Mesothelial cell of epicardium (in vitro differentiated cells): ENCODE data around the gene NEUROD2. TPM values are rescaled to one million over a fixed set of nuclear protein-coding genes. Genes with fewer than 3 reads are reported as not detected.
A peak's percentile ranks its signal among the peaks of the same experiment; 100 is the strongest.

Experiments used
- DNase-seq, 2 experiments: peaks; one replicate each; pipeline ENCODE4 v3.0.0; 2021; ENCODE audit warnings: low spot score in 2 of 2; ENCODE audit not compliant: unreplicated experiment in 2 of 2
- H3K27ac Mint-ChIP-seq: 2 replicates; pipeline ENCODE4 v1.8.0; 2021; ENCODE audit warnings: mixed read lengths
- H3K27me3 Mint-ChIP-seq: 2 replicates; pipeline ENCODE4 v1.8.0; 2021; ENCODE audit warnings: low read depth, mixed read lengths
- H3K36me3 Mint-ChIP-seq: 2 replicates; pipeline ENCODE4 v1.8.0; 2021; ENCODE audit warnings: mixed read lengths
- H3K4me1 Mint-ChIP-seq: 2 replicates; pipeline ENCODE4 v1.8.0; 2021; ENCODE audit warnings: mixed read lengths
- H3K4me3 Mint-ChIP-seq: 2 replicates; pipeline ENCODE4 v1.8.0; 2021; ENCODE audit warnings: mild to moderate bottlenecking, moderate library complexity, mixed read lengths
- H3K9me3 Mint-ChIP-seq: 2 replicates; pipeline ENCODE4 v1.8.0; 2021; ENCODE audit warnings: mixed read lengths
- total RNA-seq: library from RNA; stranded (reverse); gene quantifications from 3 replicates; pipeline ENCODE4 v1.2.1, GENCODE V29; 2021
- TF ChIP-seq, protein P1 (sequence below): fragments of 200-600 bp; sonication (generic); IDR thresholded peaks from one replicate; pipeline ENCODE4 v1.5.0; 2021; ENCODE audit warnings: antibody characterized with exemption; ENCODE audit not compliant: unreplicated experiment

Gene NEUROD2
- total RNA-seq, 1 donor from 2014 or later = not detected

DNA sequence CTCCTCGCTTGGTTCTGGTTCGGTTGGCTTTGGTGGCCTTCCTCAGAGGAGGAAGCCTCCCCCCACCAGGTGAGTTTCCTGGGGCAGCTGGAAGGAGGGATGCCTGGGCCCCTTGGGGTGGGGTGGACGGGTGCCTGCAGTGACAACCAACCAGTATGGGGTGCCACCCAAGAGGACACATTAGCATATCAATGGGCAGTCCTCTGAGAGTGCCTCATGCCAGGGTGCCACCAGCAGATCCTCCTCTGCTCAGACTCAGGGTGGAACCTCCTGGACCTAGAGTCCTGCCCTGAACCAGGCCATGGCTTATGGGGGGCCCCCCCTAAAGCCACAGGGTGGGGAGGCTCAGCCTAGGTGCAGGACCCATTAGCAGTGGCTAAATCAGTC lies 21.8 kb upstream of the NEUROD2 start:
- Mint-ChIP-seq H3K4me1 (peaks cover 28% of the 10 kb centered on the region), H3K27ac (no peak overlapping the region), H3K4me3 (no peak overlapping the region), H3K9me3 (no peaks in the 10 kb centered on the region), H3K27me3 (peaks cover 67% of the 10 kb centered on the region), H3K36me3 (no peaks in the 10 kb centered on the region)
- DNase-seq = no peak
- TF ChIP-seq, protein P1, sequence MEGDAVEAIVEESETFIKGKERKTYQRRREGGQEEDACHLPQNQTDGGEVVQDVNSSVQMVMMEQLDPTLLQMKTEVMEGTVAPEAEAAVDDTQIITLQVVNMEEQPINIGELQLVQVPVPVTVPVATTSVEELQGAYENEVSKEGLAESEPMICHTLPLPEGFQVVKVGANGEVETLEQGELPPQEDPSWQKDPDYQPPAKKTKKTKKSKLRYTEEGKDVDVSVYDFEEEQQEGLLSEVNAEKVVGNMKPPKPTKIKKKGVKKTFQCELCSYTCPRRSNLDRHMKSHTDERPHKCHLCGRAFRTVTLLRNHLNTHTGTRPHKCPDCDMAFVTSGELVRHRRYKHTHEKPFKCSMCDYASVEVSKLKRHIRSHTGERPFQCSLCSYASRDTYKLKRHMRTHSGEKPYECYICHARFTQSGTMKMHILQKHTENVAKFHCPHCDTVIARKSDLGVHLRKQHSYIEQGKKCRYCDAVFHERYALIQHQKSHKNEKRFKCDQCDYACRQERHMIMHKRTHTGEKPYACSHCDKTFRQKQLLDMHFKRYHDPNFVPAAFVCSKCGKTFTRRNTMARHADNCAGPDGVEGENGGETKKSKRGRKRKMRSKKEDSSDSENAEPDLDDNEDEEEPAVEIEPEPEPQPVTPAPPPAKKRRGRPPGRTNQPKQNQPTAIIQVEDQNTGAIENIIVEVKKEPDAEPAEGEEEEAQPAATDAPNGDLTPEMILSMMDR = no peak

DNA sequence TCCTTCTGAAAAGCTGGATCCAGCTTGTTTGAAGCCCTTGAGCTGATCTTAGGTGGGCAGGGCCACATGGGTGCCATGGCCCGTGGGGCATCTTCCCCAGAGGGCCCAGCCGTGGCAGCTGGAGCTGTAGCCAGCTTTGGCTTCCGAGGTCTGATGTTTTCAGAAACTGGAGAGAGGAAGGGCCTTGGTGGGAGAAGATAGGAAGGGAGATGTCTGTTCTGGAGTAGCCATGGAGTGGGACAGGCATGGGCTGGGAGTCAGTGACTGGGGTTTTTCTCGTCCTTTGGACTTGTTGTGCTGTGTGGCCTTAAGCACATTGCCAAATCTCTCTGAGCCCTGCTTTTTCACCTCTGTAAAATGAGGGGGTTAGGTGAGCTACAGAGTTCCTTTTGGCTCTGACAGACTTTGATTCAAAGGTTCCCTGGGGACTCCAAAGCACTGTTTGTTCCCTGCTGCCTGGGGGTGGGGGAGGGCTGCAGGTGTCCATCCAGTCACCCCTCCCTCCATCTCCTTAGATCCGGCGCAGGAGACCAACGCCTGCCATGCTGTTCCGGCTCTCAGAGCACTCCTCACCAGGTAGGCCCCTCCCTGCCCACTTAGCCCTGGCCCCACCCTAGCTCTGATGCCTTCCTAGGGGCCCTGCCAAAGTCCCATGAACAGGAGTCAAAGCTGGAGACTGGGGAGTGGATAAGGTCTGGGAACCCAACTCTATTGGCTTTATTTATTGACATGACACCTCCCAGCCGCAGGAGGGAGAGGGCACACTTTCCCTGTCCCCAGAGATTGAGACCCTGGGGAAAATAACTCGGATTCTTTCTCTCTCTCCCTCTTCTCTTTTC lies 21.2 kb upstream of the NEUROD2 start:
- H3K4me3 Mint-ChIP-seq = no peak overlapping the region
- DNase-seq = no peak
- H3K27me3 Mint-ChIP-seq = peaks cover 72% of the 10 kb centered on the region
- H3K27ac Mint-ChIP-seq = no peak overlapping the region
- no peaks in the 10 kb centered on the region for H3K36me3 Mint-ChIP-seq
- no peaks in the 10 kb centered on the region for H3K9me3 Mint-ChIP-seq
- TF ChIP-seq, protein P1 = no peak
- peaks cover 28% of the 10 kb centered on the region for H3K4me1 Mint-ChIP-seq

DNA sequence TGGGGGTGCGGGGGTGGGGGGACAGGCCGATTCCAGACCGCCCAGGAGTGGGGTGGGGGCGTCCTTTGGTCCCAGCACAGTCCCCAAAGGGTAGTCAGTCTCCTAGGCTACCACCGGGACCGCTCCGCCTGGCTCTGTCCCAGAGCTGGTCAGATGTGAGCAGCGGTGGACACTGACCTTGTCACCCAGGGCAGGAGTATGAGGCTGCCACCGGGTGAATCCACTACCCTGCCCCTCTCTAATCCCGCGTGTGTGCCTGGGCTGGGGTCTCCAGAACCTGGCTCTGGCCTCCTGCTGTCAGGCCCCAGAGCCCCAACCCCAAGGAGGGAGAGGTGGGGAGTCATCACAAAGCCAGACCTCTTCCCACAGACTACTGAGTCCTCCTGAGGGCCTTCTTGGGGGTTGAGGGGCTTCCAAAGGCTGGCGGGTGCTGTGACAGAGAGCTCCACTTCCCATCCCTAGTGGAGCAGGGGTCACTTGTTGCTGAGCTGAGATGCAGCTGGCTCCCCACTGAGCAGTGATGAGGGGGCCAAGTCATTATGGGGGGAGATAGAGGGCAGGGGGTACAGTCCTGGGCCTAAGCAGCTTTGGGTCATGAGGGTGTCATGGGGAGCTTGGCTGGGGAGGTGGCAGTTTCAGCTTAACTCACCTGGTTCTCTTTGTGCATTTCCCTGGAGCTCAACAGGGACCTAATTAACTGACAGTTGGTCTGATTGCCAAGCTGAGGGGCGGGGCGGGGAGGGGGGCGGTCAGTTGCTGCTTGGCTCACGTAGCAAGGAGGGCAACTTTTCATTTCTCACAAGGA lies 20.2 kb upstream of the NEUROD2 start:
- H3K4me3 Mint-ChIP-seq = peak overlapping the region; percentile 53
- H3K36me3 Mint-ChIP-seq = no peaks in the 10 kb centered on the region
- H3K4me1 Mint-ChIP-seq = peaks cover 28% of the 10 kb centered on the region
- no peaks in the 10 kb centered on the region for H3K9me3 Mint-ChIP-seq
- no peak overlapping the region for H3K27ac Mint-ChIP-seq
- no peak for DNase-seq
- peaks cover 78% of the 10 kb centered on the region for H3K27me3 Mint-ChIP-seq
- TF ChIP-seq, protein P1 = no peak

DNA sequence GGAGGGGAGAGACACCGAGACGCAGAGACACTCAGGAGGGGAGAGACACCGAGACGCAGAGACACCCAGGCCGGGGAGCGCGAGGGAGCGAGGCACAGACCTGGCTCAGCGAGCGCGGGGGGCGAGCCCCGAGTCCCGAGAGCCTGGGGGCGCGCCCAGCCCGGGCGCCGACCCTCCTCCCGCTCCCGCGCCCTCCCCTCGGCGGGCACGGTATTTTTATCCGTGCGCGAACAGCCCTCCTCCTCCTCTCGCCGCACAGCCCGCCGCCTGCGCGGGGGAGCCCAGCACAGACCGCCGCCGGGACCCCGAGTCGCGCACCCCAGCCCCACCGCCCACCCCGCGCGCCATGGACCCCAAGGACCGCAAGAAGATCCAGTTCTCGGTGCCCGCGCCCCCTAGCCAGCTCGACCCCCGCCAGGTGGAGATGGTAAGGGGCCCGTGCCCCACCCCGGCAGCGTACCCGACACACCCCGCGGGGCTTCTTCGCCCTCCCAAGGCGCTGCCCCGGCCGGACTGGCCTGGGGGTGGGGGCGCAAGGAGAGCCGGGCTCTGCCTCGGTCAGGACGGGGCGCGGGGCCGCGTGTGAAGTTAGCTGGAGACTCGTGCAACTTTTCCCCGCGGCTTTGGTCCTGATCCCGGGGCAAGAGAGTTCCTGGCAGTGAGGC lies 19.5 kb upstream of the NEUROD2 start:
- H3K27me3 Mint-ChIP-seq = peaks cover 78% of the 10 kb centered on the region
- H3K4me3 Mint-ChIP-seq = peak overlapping the region; percentile 65
- no peak for DNase-seq
- TF ChIP-seq, protein P1 = no peak
- H3K36me3 Mint-ChIP-seq = no peaks in the 10 kb centered on the region
- peaks cover 28% of the 10 kb centered on the region for H3K4me1 Mint-ChIP-seq
- H3K27ac Mint-ChIP-seq = no peak overlapping the region
- no peaks in the 10 kb centered on the region for H3K9me3 Mint-ChIP-seq

DNA sequence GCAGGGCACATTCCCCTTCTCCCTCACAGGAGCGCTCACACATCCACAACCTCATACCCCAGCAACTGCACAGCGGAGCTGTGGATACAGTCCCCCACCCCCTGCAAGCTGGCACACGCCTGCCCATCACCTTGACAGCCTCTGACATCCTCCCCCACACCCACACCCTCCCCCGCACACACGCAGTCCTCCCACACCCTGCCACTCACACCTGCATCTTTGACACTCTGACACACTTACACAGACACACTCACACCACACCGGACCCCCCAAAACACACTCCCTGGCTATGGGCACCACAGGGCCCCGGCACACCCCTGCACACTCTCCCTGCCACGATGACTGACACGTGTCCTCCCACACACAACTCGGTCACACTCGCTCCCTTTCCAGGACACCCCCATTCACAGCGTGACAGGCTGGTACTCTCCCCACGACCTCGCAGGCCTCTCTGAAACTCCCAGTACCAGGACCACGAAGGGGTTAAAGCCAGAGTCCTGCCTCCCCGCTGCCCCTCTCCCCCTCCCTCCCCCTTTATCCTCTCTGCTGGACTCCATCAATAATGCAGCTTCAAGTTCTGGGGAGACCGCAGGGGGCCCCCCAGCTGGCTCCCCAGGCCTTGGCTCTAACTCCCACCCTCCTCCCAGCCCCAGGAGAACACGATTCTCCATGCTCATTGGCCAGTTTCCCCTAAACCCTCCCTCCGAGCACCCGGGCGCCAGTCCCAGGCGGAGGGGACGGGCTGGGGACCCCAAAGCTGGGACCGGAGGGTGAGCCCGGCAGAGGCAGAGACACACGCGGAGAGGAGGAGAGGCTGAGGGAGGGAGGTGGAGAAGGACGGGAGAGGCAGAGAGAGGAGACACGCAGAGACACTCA lies 18.7 kb upstream of the NEUROD2 start, which contains the start of gene PPP1R1B:
PPP1R1B (plus strand) TSS at position 782 of the 876 bp plus-strand sequence. CDS start 441 bp downstream, outside the sequence.
- H3K27ac Mint-ChIP-seq = no peak within 1 kb of the TSS
- H3K4me1 Mint-ChIP-seq = peaks cover 23% of the 10 kb centered on the region
- peaks cover 79% of the 10 kb centered on the region for H3K27me3 Mint-ChIP-seq
- no peaks in the 10 kb centered on the region for H3K9me3 Mint-ChIP-seq
- no peak for DNase-seq
- H3K36me3 Mint-ChIP-seq = no peaks in the 10 kb centered on the region
- TF ChIP-seq, protein P1 = no peak
- H3K4me3 Mint-ChIP-seq = peak within 1 kb of the TSS; percentile 65
